Measurements from ENCODE around the gene MPG.

MPG gene

GRCh38 chr16:69181-69580 lies 8.8 kb upstream of the MPG start:
- no peak for TF ChIP-seq CTCF (IDR thresholded peaks at IDR 0.05; ENCODE audit: low read depth, low read length)
- no peak for DNase-seq (ENCODE audit: low read depth in 2 of 2)
- H3K4me3 ChIP-seq (replicated peaks in 1 of 2; ENCODE audit: low read depth in 2 of 2, low read length in 2 of 2) = no peak overlapping the region

DNA sequence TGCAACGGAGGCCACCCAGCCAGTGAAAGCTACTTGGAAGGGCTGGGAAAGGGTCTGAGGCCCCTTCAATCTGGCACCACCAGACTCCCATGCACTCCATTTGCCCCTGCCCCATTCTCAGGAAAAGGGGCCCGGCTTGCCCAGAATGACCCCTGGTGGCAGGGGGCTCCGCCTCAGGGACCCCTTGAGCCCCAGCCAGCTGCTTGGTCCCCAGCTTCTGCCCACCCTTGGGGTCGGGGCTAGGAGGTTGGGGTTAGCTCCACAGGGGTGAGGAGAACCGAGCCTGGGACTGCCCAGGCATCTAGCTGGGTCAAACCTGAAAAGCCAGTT lies 6.8 kb upstream of the MPG start:
- TF ChIP-seq CTCF (IDR thresholded peaks at IDR 0.05; ENCODE audit: low read depth, low read length) = no peak
- H3K4me3 ChIP-seq (replicated peaks in 1 of 2; ENCODE audit: low read depth in 2 of 2, low read length in 2 of 2) = peak overlapping the region; percentile 70 to 73

GRCh38 chr16:71540-72401 lies 6.3 kb upstream of the MPG start:
- peak; percentile 69 for DNase-seq (ENCODE audit: low read depth in 2 of 2)
- peak; percentile 11 for TF ChIP-seq CTCF (IDR thresholded peaks at IDR 0.05; ENCODE audit: low read depth, low read length)
- H3K4me3 ChIP-seq (replicated peaks in 1 of 2; ENCODE audit: low read depth in 2 of 2, low read length in 2 of 2) = peak overlapping the region; percentile 70 to 73

More for the DNA sequence above, 6.8 kb upstream of the MPG start:
- DNase-seq (ENCODE audit: low read depth in 2 of 2) = no peak

GRCh38 chr16:72561-73548 lies 5.2 kb upstream of the MPG start, which contains the start of gene RHBDF1:
Gene RHBDF1, minus strand, starts transcription at chr16:72631. Its CDS starts 7,616 bp downstream, at chr16:65015.
- peak within 1 kb of the TSS; percentile 70 to 73 for H3K4me3 ChIP-seq (replicated peaks in 1 of 2; ENCODE audit: low read depth in 2 of 2, low read length in 2 of 2)

GRCh38 chr16:74051-74746 lies 3.8 kb upstream of the MPG start:
- DNase-seq (ENCODE audit: low read depth in 2 of 2) = no peak
- no peak overlapping the region for H3K4me3 ChIP-seq (replicated peaks in 1 of 2; ENCODE audit: low read depth in 2 of 2, low read length in 2 of 2)
- no peak for TF ChIP-seq CTCF (IDR thresholded peaks at IDR 0.05; ENCODE audit: low read depth, low read length)

More at GRCh38 chr16:72561-73548, 5.2 kb upstream of the MPG start, which contains the start of gene RHBDF1:
- peak; percentile 58 to 70 for DNase-seq (ENCODE audit: low read depth in 2 of 2)
- no peak for TF ChIP-seq CTCF (IDR thresholded peaks at IDR 0.05; ENCODE audit: low read depth, low read length)

DNA sequence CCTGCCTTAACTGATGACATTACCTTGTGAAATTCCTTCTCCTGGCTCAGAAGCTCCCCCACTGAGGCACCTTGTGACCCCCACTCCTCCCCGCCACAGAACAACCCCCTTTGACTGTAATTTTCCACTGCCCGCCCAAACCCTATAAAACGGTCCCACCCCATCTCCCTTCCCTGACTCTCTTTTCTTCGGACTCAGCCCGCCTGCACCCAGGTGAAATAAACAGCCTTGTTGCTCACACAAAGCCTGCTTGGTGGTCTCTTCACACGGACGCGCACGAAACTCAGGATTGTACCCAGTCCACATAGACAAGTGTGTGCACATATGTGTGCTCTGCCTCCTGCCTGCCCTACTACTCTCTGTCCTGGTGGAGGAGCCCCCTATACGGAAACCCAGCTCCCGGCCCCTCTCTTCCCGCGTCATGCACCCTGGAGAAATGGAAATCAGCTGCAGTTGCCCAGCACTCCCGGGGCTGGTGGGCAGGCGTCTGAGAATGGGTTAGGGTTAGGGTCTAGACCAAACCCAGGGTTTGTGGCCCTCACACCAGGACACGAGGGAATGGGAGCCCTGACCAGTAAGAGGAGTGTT lies 3.2 kb upstream of the MPG start:
- no peak overlapping the region for H3K4me3 ChIP-seq (replicated peaks in 1 of 2; ENCODE audit: low read depth in 2 of 2, low read length in 2 of 2)
- no peak for DNase-seq (ENCODE audit: low read depth in 2 of 2)
- no peak for TF ChIP-seq CTCF (IDR thresholded peaks at IDR 0.05; ENCODE audit: low read depth, low read length)

Data from cardiac fibroblast (primary cell).